Measurements from ENCODE around the gene MYMK.

GRCh38 chr9:133528001-133528875, 3.5 kb upstream of the MYMK start:
- TF ChIP-seq EZH2 (IDR thresholded peaks at IDR 0.05) (no peak), POLR2AphosphoS5 (IDR thresholded peaks at IDR 0.05; ENCODE audit: borderline replicate concordance, low read depth, low read length) (no peak), FOXP2 (optimal IDR thresholded peaks at IDR 0.05; ENCODE audit: control extremely low read depth, extremely low read length, insufficient read depth) (no peak)

All from SK-N-MC (cell line).